Neural cell (in vitro differentiated cells): ENCODE results near the gene ARMH3. TPM values are rescaled to one million over a fixed set of nuclear protein-coding genes. Genes with fewer than 3 reads are reported as not detected.

Experiments used
- H2AFZ ChIP-seq: fragments of 200-600, 300-800 bp; sonication (generic), shearing (Covaris generic); 2 replicates; pipeline ENCODE4 v1.6.0; 2014; ENCODE audit warnings: low read depth, mild to moderate bottlenecking, antibody characterized with exemption, low read length, moderate library complexity
- H3F3A ChIP-seq: fragments of 200-600 bp; shearing (Covaris generic); 2 replicates; pipeline ENCODE4 v1.6.1; 2016; ENCODE audit warnings: mild to moderate bottlenecking, moderate library complexity, mixed read lengths, antibody characterized with exemption, low read length; ENCODE audit not compliant: insufficient read depth, poor library complexity, severe bottlenecking
- H3K27ac ChIP-seq: fragments of 200-600, 300-800 bp; sonication (generic), shearing (Covaris generic); 2 replicates; pipeline ENCODE4 v1.5.1; 2014; ENCODE audit warnings: mild to moderate bottlenecking, low read length, moderate library complexity
- H3K27me3 ChIP-seq: fragments of 300-800, 200-600 bp; sonication (generic), shearing (Covaris generic); 2 replicates; pipeline ENCODE4 v1.6.0; 2014; ENCODE audit warnings: mild to moderate bottlenecking, low read depth, low read length, moderate library complexity; ENCODE audit not compliant: insufficient read depth
- H3K36me3 ChIP-seq: fragments of 300-800, 200-600 bp; sonication (generic), shearing (Covaris generic); 2 replicates; pipeline ENCODE4 v1.5.1; 2014; ENCODE audit warnings: mild to moderate bottlenecking, antibody characterized with exemption, low read length, moderate library complexity; ENCODE audit not compliant: insufficient read depth
- H3K4me2 ChIP-seq: fragments of 300-800, 200-600 bp; sonication (generic), shearing (Covaris generic); 2 replicates; pipeline ENCODE4 v1.6.0; 2014; ENCODE audit warnings: mild to moderate bottlenecking, low read length
- H3K4me3 ChIP-seq: fragments of 300-800, 200-600 bp; sonication (generic), shearing (Covaris generic); 2 replicates; pipeline ENCODE4 v1.5.1; 2014; ENCODE audit warnings: mild to moderate bottlenecking, low read length, moderate library complexity
- H3K79me2 ChIP-seq: fragments of 200-600 bp; shearing (Covaris generic); replicated peaks from 2 replicates; pipeline ENCODE4 v1.6.0; 2014; ENCODE audit warnings: mild to moderate bottlenecking, low read length, moderate library complexity; ENCODE audit not compliant: insufficient read depth
- H3K9ac ChIP-seq: fragments of 300-800, 200-600 bp; sonication (generic), shearing (Covaris generic); 2 replicates; pipeline ENCODE4 v1.6.1; 2016; ENCODE audit warnings: mild to moderate bottlenecking, low read length, mixed read lengths
- H3K9me2 ChIP-seq: fragments of 200-600 bp; shearing (Covaris generic); 2 replicates; pipeline ENCODE4 v1.6.1; 2016; ENCODE audit warnings: mild to moderate bottlenecking, low read length, mixed read lengths; ENCODE audit not compliant: insufficient read depth
- H3K9me3 ChIP-seq: fragments of 200-600, 300-800 bp; sonication (generic), shearing (Covaris generic); 2 replicates; pipeline ENCODE4 v1.6.1; 2016; ENCODE audit warnings: mild to moderate bottlenecking, mixed run types, low read length, moderate library complexity, mixed read lengths
- H4K20me1 ChIP-seq: fragments of 200-600 bp; shearing (Covaris generic); 2 replicates; pipeline ENCODE4 v1.6.1; 2016; ENCODE audit warnings: mild to moderate bottlenecking, mixed run types; ENCODE audit not compliant: insufficient read depth
- CTCF ChIP-seq: fragments of 450-650 bp; IDR thresholded peaks from 2 replicates; pipeline ENCODE4 v1.5.1; 2014; ENCODE audit warnings: antibody characterized with exemption, mild to moderate bottlenecking, moderate library complexity; ENCODE audit not compliant: poor library complexity, severe bottlenecking
- EP300 ChIP-seq: fragments of 450-650 bp; conservative IDR thresholded peaks from 2 replicates; pipeline ENCODE4 v1.6.1; 2014; ENCODE audit warnings: antibody characterized with exemption, mild to moderate bottlenecking, moderate library complexity; ENCODE audit not compliant: poor library complexity, severe bottlenecking
- EZH2 ChIP-seq: fragments of 200-600, 300-800 bp; shearing (Covaris generic), sonication (generic); IDR thresholded peaks from 2 replicates; pipeline ENCODE4 v1.6.1; 2014; ENCODE audit warnings: antibody characterized with exemption, low read length, borderline replicate concordance, mild to moderate bottlenecking; ENCODE audit not compliant: insufficient read depth, poor library complexity, severe bottlenecking
- MXI1 ChIP-seq: fragments of 450-650 bp; conservative IDR thresholded peaks from 2 replicates; pipeline ENCODE4 v1.6.1; 2014; ENCODE audit warnings: antibody characterized with exemption, mild to moderate bottlenecking; ENCODE audit not compliant: poor library complexity, severe bottlenecking
- POLR2AphosphoS5 ChIP-seq: IDR thresholded peaks from 2 replicates; pipeline ENCODE4 v1.6.1; 2012
- RAD21 ChIP-seq: fragments of 450-650 bp; conservative IDR thresholded peaks from 2 replicates; pipeline ENCODE4 v1.6.1; 2014; ENCODE audit warnings: antibody characterized with exemption, mild to moderate bottlenecking, moderate library complexity
- REST ChIP-seq: IDR thresholded peaks from 2 replicates; pipeline ENCODE4 v1.6.1; 2012; ENCODE audit warnings: borderline replicate concordance
- SMC3 ChIP-seq: fragments of 450-650 bp; conservative IDR thresholded peaks from 2 replicates; pipeline ENCODE4 v1.6.1; 2014; ENCODE audit warnings: antibody characterized with exemption, mild to moderate bottlenecking, moderate library complexity; ENCODE audit not compliant: poor library complexity
- TAF1 ChIP-seq: IDR thresholded peaks from 2 replicates; pipeline ENCODE4 v1.6.1; 2012; ENCODE audit warnings: low read depth
- polyA plus RNA-seq: library from polyadenylated mRNA; depleted of rRNA; stranded (reverse); fragments of >200 nt; gene quantifications from 2 replicates; pipeline ENCODE4 v1.2.3, GENCODE V29; 2014

ARMH3 gene
- polyA plus RNA-seq, 1 donor from 2014 or later: 13.4 TPM

GRCh38 chr10:101905251-101905650 is 150.7 kb downstream of the ARMH3 start:
- Histone ChIP-seq H3K79me2 (no peaks in the 10 kb centered on the region), H3K36me3 (no peaks in the 10 kb centered on the region), H3K4me3 (no peak overlapping the region), H4K20me1 (no peaks in the 10 kb centered on the region), H3K27ac (no peak overlapping the region), H3K9me2 (no peaks in the 10 kb centered on the region), H3K9me3 (no peaks in the 10 kb centered on the region), H3K9ac (no peak overlapping the region), H3K4me2 (no peak overlapping the region), H3K27me3 (no peaks in the 10 kb centered on the region), H3F3A (no peaks in the 10 kb centered on the region), H2AFZ (no peak overlapping the region)
- TF ChIP-seq REST: no peak
- TF ChIP-seq CTCF: no peak
- TF ChIP-seq MXI1: no peak
- no peak for TF ChIP-seq EP300
- no peak for TF ChIP-seq EZH2
- TF ChIP-seq SMC3: no peak
- no peak for TF ChIP-seq POLR2AphosphoS5
- no peak for TF ChIP-seq TAF1
- TF ChIP-seq RAD21: no peak

- Histone ChIP-seq H4K20me1 (no peaks in the 10 kb centered on the region), H3K27me3 (no peaks in the 10 kb centered on the region), H3K79me2 (no peaks in the 10 kb centered on the region), H3K9me2 (no peaks in the 10 kb centered on the region), H3K9me3 (no peaks in the 10 kb centered on the region), H2AFZ (no peak overlapping the region), H3K36me3 (no peaks in the 10 kb centered on the region), H3K9ac (no peak overlapping the region), H3F3A (no peaks in the 10 kb centered on the region), H3K27ac (peak overlapping the region; percentile 13), H3K4me2 (no peak overlapping the region), H3K4me3 (no peak overlapping the region)
- no peak for TF ChIP-seq MXI1
- no peak for TF ChIP-seq EZH2
- no peak for TF ChIP-seq TAF1
- no peak for TF ChIP-seq REST
- no peak for TF ChIP-seq SMC3
- TF ChIP-seq CTCF: no peak
- TF ChIP-seq RAD21: no peak
- TF ChIP-seq EP300: no peak
- no peak for TF ChIP-seq POLR2AphosphoS5
Observed at GRCh38 chr10:101903827-101904550, 152.0 kb downstream of the ARMH3 start.
